Astrocyte (in vitro differentiated cells and primary cell): ENCODE results near the gene CSMD2. TPM values are rescaled to one million over a fixed set of nuclear protein-coding genes. Genes with fewer than 3 reads are reported as not detected.

Source experiments
- DNase-seq: peaks from one replicate; pipeline ENCODE4 v3.0.0-alpha.2; 2010; ENCODE audit warnings: low read depth
- FAIRE-seq: peaks from 2 replicates; lab custom pipeline; 2011; peaks lifted over from hg19 to GRCh38; lab: Jason Lieb, UNC
- H2AFZ ChIP-seq: 2 replicates; pipeline ENCODE4 v1.6.0; 2012; ENCODE audit warnings: low read depth, low read length, inconsistent platforms
- H3K27ac ChIP-seq: 2 replicates; pipeline ENCODE4 v1.5.1; 2011; ENCODE audit warnings: low read depth, low read length, inconsistent platforms
- H3K27me3 ChIP-seq: 2 replicates; pipeline ENCODE4 v1.6.0; 2011; ENCODE audit warnings: low read length, inconsistent platforms; ENCODE audit not compliant: insufficient read depth
- H3K36me3 ChIP-seq: 2 replicates; pipeline ENCODE4 v1.5.1; 2011; ENCODE audit warnings: low read length, inconsistent platforms; ENCODE audit not compliant: insufficient read depth
- H3K4me1 ChIP-seq: 2 replicates; pipeline ENCODE4 v1.5.1; 2011; ENCODE audit warnings: low read length, inconsistent platforms; ENCODE audit not compliant: insufficient read depth
- H3K4me2 ChIP-seq: 2 replicates; pipeline ENCODE4 v1.6.0; 2012; ENCODE audit warnings: low read length, inconsistent platforms
- H3K4me3 ChIP-seq: 2 replicates; pipeline ENCODE4 v1.5.1; 2011; ENCODE audit warnings: low read depth, mild to moderate bottlenecking, low read length, inconsistent platforms; ENCODE audit not compliant: insufficient read depth
- H3K79me2 ChIP-seq: 2 replicates; pipeline ENCODE4 v1.6.0; 2012; ENCODE audit warnings: mild to moderate bottlenecking, low read length, inconsistent platforms; ENCODE audit not compliant: insufficient read depth
- H3K9ac ChIP-seq: 2 replicates; pipeline ENCODE4 v1.6.0; 2012; ENCODE audit warnings: mild to moderate bottlenecking, low read length, inconsistent platforms
- H3K9me3 ChIP-seq: 2 replicates; pipeline ENCODE4 v1.5.1; 2012; ENCODE audit warnings: low read depth, mild to moderate bottlenecking, low read length, inconsistent platforms; ENCODE audit not compliant: insufficient read depth
- H4K20me1 ChIP-seq: 2 replicates; pipeline ENCODE4 v1.6.0; 2012; ENCODE audit warnings: low read length, inconsistent platforms; ENCODE audit not compliant: insufficient read depth
- H3K27ac Mint-ChIP-seq: one replicate; pipeline ENCODE4 v1.8.0; 2021; ENCODE audit warnings: mild to moderate bottlenecking, mixed read lengths; ENCODE audit not compliant: unreplicated experiment
- H3K27me3 Mint-ChIP-seq: one replicate; pipeline ENCODE4 v1.8.0; 2021; ENCODE audit warnings: low read depth, mixed read lengths; ENCODE audit not compliant: unreplicated experiment
- H3K36me3 Mint-ChIP-seq: one replicate; pipeline ENCODE4 v1.8.0; 2021; ENCODE audit warnings: low read depth, mixed read lengths; ENCODE audit not compliant: unreplicated experiment
- H3K4me1 Mint-ChIP-seq: one replicate; pipeline ENCODE4 v1.8.0; 2021; ENCODE audit warnings: low read depth, mixed read lengths; ENCODE audit not compliant: unreplicated experiment
- H3K4me3 Mint-ChIP-seq: one replicate; pipeline ENCODE4 v1.8.0; 2021; ENCODE audit warnings: mild to moderate bottlenecking, moderate library complexity, mixed read lengths; ENCODE audit not compliant: unreplicated experiment
- H3K9me3 Mint-ChIP-seq: one replicate; pipeline ENCODE4 v1.8.0; 2021; ENCODE audit warnings: mild to moderate bottlenecking, mixed read lengths; ENCODE audit not compliant: unreplicated experiment
- EZH2 ChIP-seq: IDR thresholded peaks from 2 replicates; pipeline ENCODE4 v1.6.1; 2012; ENCODE audit warnings: mild to moderate bottlenecking, low read length, inconsistent platforms; ENCODE audit not compliant: insufficient read depth
- total RNA-seq: library from RNA; stranded (reverse); gene quantifications from 2 replicates; pipeline ENCODE4 v1.2.1, GENCODE V29; 2021
- TF ChIP-seq, protein P1 (sequence below): IDR thresholded peaks from 2 replicates; pipeline ENCODE4 v1.5.1; 2011; ENCODE audit warnings: low read depth, mild to moderate bottlenecking, inconsistent platforms, low read length, moderate library complexity; ENCODE audit not compliant: insufficient read depth

Gene CSMD2
- total RNA-seq, 1 donor from 2014 or later = 11.1 TPM

DNA sequence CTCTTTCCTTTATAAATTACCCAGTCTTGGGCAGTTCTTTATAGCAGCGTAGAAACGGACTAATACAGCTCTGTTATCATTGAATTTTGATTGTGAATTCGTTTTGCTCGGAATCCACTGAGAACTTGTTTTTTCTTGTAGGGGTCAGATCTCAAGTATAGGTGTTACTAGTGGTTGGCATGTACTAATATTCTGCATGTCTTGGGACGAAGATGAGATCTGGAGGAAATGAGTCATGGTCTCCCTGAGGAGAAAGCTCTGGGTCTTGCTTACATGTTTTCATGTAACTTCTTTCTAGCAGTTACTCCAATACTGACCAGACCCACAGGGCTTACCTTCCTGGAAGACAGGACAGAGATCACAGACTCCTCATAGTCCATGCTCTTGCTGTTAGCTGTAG, 662.3 kb downstream of the CSMD2 start:
- Histone ChIP-seq H3K4me1 (no peaks in the 10 kb centered on the region), H2AFZ (no peak overlapping the region), H3K27me3 (no peaks in the 10 kb centered on the region), H3K79me2 (no peaks in the 10 kb centered on the region), H3K4me3 (no peak overlapping the region), H3K36me3 (no peaks in the 10 kb centered on the region), H3K27ac (no peak overlapping the region), H3K4me2 (no peak overlapping the region), H3K9ac (no peak overlapping the region), H4K20me1 (no peaks in the 10 kb centered on the region), H3K9me3 (no peaks in the 10 kb centered on the region)
- FAIRE-seq (no peak), DNase-seq (peak; percentile 26)
- Mint-ChIP-seq H3K4me1 (peaks cover 5% of the 10 kb centered on the region), H3K27ac (no peak overlapping the region), H3K4me3 (no peak overlapping the region), H3K36me3 (peaks cover 8% of the 10 kb centered on the region), H3K27me3 (no peaks in the 10 kb centered on the region), H3K9me3 (peaks cover 11% of the 10 kb centered on the region)
- TF ChIP-seq, protein P1, sequence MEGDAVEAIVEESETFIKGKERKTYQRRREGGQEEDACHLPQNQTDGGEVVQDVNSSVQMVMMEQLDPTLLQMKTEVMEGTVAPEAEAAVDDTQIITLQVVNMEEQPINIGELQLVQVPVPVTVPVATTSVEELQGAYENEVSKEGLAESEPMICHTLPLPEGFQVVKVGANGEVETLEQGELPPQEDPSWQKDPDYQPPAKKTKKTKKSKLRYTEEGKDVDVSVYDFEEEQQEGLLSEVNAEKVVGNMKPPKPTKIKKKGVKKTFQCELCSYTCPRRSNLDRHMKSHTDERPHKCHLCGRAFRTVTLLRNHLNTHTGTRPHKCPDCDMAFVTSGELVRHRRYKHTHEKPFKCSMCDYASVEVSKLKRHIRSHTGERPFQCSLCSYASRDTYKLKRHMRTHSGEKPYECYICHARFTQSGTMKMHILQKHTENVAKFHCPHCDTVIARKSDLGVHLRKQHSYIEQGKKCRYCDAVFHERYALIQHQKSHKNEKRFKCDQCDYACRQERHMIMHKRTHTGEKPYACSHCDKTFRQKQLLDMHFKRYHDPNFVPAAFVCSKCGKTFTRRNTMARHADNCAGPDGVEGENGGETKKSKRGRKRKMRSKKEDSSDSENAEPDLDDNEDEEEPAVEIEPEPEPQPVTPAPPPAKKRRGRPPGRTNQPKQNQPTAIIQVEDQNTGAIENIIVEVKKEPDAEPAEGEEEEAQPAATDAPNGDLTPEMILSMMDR = no peak
- TF ChIP-seq EZH2 = no peak

DNA sequence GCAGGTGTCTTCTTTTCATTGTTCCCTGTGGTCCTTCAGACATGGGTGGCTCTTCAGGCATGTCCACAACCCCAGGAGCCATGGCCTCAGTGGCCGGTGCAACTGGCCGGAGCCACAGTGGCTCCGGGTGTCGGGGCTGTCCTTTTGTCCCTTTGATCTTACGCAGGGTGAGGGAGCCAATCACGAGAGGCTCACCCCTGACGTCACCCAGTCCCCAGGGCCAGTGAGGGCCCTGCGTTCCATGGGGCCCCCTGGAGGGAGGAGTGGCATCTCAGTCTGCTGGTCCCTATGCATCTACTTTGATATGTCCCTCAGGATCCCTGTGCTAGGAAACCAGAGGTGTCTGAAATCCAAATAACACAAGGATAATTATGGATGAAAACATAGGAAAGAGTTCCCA, 663.3 kb downstream of the CSMD2 start:
- H3K9me3 Mint-ChIP-seq = peaks cover 17% of the 10 kb centered on the region
- Histone ChIP-seq H3K9me3 (peaks cover 9% of the 10 kb centered on the region), H3K9ac (no peak overlapping the region), H3K36me3 (no peaks in the 10 kb centered on the region), H2AFZ (no peak overlapping the region), H3K4me2 (no peak overlapping the region), H4K20me1 (no peaks in the 10 kb centered on the region), H3K4me3 (no peak overlapping the region), H3K79me2 (no peaks in the 10 kb centered on the region), H3K4me1 (no peaks in the 10 kb centered on the region), H3K27me3 (no peaks in the 10 kb centered on the region), H3K27ac (no peak overlapping the region)
- H3K4me3 Mint-ChIP-seq = no peak overlapping the region
- H3K27me3 Mint-ChIP-seq = no peaks in the 10 kb centered on the region
- H3K4me1 Mint-ChIP-seq = peaks cover 5% of the 10 kb centered on the region
- peaks cover 16% of the 10 kb centered on the region for H3K36me3 Mint-ChIP-seq
- FAIRE-seq (no peak), DNase-seq (no peak)
- TF ChIP-seq EZH2 = no peak
- TF ChIP-seq, protein P1 = no peak
- H3K27ac Mint-ChIP-seq = no peak overlapping the region

DNA sequence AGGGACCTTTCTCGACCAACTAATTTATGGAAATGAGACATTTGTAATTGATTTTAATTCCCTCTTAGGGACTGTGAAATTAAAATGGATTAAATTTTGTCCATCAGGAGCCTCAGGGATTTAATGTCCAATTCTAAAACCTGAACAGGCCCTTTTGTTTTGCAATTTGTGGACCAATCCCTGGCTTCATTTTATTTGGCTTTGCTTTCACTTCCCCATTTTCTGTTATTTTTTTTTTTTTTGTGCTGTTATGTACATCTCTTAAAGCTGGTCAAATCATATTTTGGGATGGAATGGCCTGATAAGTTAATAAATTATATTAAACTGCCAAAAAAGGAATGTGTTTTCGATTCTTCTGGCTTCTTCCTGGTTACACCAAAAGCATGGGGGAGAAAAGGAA, 663.7 kb downstream of the CSMD2 start:
- Histone ChIP-seq H3K36me3 (no peaks in the 10 kb centered on the region), H3K4me3 (no peak overlapping the region), H3K27me3 (no peaks in the 10 kb centered on the region), H2AFZ (no peak overlapping the region), H3K79me2 (no peaks in the 10 kb centered on the region), H3K9me3 (peaks cover 14% of the 10 kb centered on the region), H3K4me1 (no peaks in the 10 kb centered on the region), H3K9ac (no peak overlapping the region), H3K4me2 (no peak overlapping the region), H3K27ac (no peak overlapping the region), H4K20me1 (no peaks in the 10 kb centered on the region)
- FAIRE-seq (no peak), DNase-seq (no peak)
- H3K4me1 Mint-ChIP-seq = peaks cover 5% of the 10 kb centered on the region
- no peak overlapping the region for H3K4me3 Mint-ChIP-seq
- H3K36me3 Mint-ChIP-seq = peaks cover 17% of the 10 kb centered on the region
- H3K27ac Mint-ChIP-seq = no peak overlapping the region
- peaks cover 20% of the 10 kb centered on the region for H3K9me3 Mint-ChIP-seq
- no peaks in the 10 kb centered on the region for H3K27me3 Mint-ChIP-seq
- TF ChIP-seq, protein P1 = no peak
